Cardiac muscle cell (in vitro differentiated cells and primary cell): ENCODE results near the gene TM9SF4. TPM values are rescaled to one million over a fixed set of nuclear protein-coding genes. Genes with fewer than 3 reads are reported as not detected.
A peak's percentile ranks its signal among the peaks of the same experiment; 100 is the strongest.

Experiments
- DNase-seq, 2 donors: peaks; one replicate each; pipeline versions ENCODE4 v3.0.0 to v3.0.0-alpha.2; 2010 to 2017; ENCODE audit warnings: low read depth in 1 of 2, low spot score in 1 of 2
- H3K27ac ChIP-seq: fragments of 200-600 bp; sonication (generic); 2 replicates; pipeline ENCODE4 v1.5.1; 2016
- H3K27me3 ChIP-seq: fragments of 200-600 bp; sonication (generic); 2 replicates; pipeline ENCODE4 v1.6.0; 2016; ENCODE audit warnings: control low read depth
- H3K36me3 ChIP-seq: fragments of 200-600 bp; sonication (generic); 2 replicates; pipeline ENCODE4 v1.5.1; 2016; ENCODE audit warnings: control low read depth
- H3K4me1 ChIP-seq: fragments of 200-600 bp; sonication (generic); 2 replicates; pipeline ENCODE4 v1.8.1; 2017; ENCODE audit warnings: low read depth, mild to moderate bottlenecking, mixed run types
- H3K4me3 ChIP-seq: fragments of 200-600 bp; sonication (generic); 2 replicates; pipeline ENCODE4 v1.5.1; 2016; ENCODE audit warnings: mild to moderate bottlenecking
- H3K9me3 ChIP-seq: fragments of 200-600 bp; sonication (generic); 2 replicates; pipeline ENCODE4 v1.5.1; 2017; ENCODE audit warnings: low read depth, mild to moderate bottlenecking, control low read depth
- polyA plus RNA-seq: library from polyadenylated mRNA; unstranded; fragments of >200 nt; fragmentation: Nextera tagmentation; extraction: Ambion mirVana; gene quantifications from 2 replicates; pipeline ENCODE4 v1.2.1, GENCODE V29; 2016
- total RNA-seq: library from RNA; depleted of rRNA; stranded (reverse); fragments of >200 nt; gene quantifications from 2 replicates; pipeline ENCODE4 v1.2.3, GENCODE V29; 2016
- TF ChIP-seq, protein P1 (sequence below): IDR thresholded peaks from 2 replicates; pipeline ENCODE4 v1.5.1; 2012; ENCODE audit warnings: low read depth, mild to moderate bottlenecking, low read length

TM9SF4 gene
- total and polyA plus RNA-seq, 2 experiments from 2014 or later: 52.5 to 54.6 TPM

GRCh38 chr20:32089637-32090362, 19.7 kb upstream of the TM9SF4 start:
- no peaks in the 10 kb centered on the region for H3K36me3 ChIP-seq
- no peak overlapping the region for H3K4me3 ChIP-seq
- H3K27ac ChIP-seq: no peak overlapping the region
- peaks cover 9% of the 10 kb centered on the region for H3K27me3 ChIP-seq
- H3K4me1 ChIP-seq: no peaks in the 10 kb centered on the region
- TF ChIP-seq, protein P1, sequence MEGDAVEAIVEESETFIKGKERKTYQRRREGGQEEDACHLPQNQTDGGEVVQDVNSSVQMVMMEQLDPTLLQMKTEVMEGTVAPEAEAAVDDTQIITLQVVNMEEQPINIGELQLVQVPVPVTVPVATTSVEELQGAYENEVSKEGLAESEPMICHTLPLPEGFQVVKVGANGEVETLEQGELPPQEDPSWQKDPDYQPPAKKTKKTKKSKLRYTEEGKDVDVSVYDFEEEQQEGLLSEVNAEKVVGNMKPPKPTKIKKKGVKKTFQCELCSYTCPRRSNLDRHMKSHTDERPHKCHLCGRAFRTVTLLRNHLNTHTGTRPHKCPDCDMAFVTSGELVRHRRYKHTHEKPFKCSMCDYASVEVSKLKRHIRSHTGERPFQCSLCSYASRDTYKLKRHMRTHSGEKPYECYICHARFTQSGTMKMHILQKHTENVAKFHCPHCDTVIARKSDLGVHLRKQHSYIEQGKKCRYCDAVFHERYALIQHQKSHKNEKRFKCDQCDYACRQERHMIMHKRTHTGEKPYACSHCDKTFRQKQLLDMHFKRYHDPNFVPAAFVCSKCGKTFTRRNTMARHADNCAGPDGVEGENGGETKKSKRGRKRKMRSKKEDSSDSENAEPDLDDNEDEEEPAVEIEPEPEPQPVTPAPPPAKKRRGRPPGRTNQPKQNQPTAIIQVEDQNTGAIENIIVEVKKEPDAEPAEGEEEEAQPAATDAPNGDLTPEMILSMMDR: no peak
- no peak for DNase-seq
- H3K9me3 ChIP-seq: no peaks in the 10 kb centered on the region

GRCh38 chr20:32091888-32092346, 17.6 kb upstream of the TM9SF4 start:
- no peak overlapping the region for H3K27ac ChIP-seq
- TF ChIP-seq, protein P1: peak; percentile 96
- H3K4me1 ChIP-seq: no peaks in the 10 kb centered on the region
- peak; percentile 88 to 89 for DNase-seq
- no peak overlapping the region for H3K4me3 ChIP-seq
- peaks cover 9% of the 10 kb centered on the region for H3K27me3 ChIP-seq
- H3K9me3 ChIP-seq: no peaks in the 10 kb centered on the region
- H3K36me3 ChIP-seq: no peaks in the 10 kb centered on the region

DNA sequence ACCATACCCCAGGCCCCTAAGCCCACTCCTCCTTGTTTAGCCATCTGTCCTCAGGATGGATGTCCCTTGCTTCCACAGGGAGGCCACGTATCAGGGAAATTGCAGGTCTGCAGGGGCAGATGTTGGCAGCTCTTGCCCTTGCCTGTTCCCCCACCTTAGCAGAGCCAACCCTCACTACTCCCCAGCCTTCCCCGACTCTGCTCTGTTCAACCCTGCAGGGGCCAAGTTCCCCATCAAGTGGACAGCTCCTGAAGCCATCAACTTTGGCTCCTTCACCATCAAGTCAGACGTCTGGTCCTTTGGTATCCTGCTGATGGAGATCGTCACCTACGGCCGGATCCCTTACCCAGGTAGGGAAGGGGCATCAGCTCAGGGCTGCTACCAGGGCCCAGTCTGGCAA, 10.7 kb upstream of the TM9SF4 start:
- Histone ChIP-seq H3K27me3 (peaks cover 39% of the 10 kb centered on the region), H3K36me3 (no peaks in the 10 kb centered on the region), H3K4me3 (no peak overlapping the region), H3K27ac (no peak overlapping the region), H3K4me1 (no peaks in the 10 kb centered on the region), H3K9me3 (no peaks in the 10 kb centered on the region)
- TF ChIP-seq, protein P1: no peak
- DNase-seq: no peak

GRCh38 chr20:32108814-32109391, 611 bp upstream of the TM9SF4 start:
- Histone ChIP-seq H3K36me3 (no peaks in the 10 kb centered on the region), H3K4me3 (peak overlapping the region; percentile 68), H3K4me1 (peaks cover 6% of the 10 kb centered on the region), H3K9me3 (no peaks in the 10 kb centered on the region), H3K27me3 (peaks cover 16% of the 10 kb centered on the region), H3K27ac (no peak overlapping the region)
- TF ChIP-seq, protein P1: no peak
- DNase-seq: no peak

DNA sequence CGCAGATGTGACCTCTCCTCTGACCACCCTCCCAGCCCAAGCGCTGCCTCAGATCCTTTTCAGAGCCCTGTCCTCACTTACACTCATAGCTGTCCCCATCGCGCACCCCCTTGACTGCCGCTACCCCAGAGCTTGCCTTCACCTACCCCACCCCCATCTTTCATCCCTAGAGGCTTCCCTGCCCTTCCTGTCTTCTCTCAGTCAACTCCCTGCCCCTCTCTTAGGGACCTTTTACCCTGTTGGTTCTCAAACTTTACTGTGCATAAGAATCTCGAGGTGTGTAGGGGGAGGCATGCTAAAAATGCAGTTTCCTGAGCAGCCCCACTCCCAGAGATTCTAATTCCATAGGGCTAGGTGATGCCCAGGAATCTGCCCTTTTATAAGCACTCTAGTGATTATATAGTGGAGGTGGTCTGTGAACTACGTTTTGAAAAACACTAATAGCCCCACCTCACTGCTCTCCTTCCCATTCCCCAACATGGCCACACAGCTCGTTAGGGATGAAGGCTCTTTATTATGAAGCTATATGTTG, 725 bp downstream of the TM9SF4 start:
- TF ChIP-seq, protein P1: no peak
- H3K27ac ChIP-seq: peak overlapping the region; percentile 99
- peak overlapping the region; percentile 68 for H3K4me3 ChIP-seq
- peaks cover 6% of the 10 kb centered on the region for H3K4me1 ChIP-seq
- peaks cover 9% of the 10 kb centered on the region for H3K27me3 ChIP-seq
- no peaks in the 10 kb centered on the region for H3K36me3 ChIP-seq
- no peaks in the 10 kb centered on the region for H3K9me3 ChIP-seq
- DNase-seq: no peak
